Vagina (tissue), 2 donors: ENCODE results near the gene AVEN.

Experiments
- CTCF ChIP-seq, 3 experiments: fragments of 450-650 bp in 2 of 3; fragments of 200-600 bp in 1 of 3; sonication (generic) in 1 of 3; IDR thresholded peaks; one replicate each; pipeline ENCODE4 v1.5.1; 2017 to 2019; ENCODE audit warnings: antibody characterized with exemption in 3 of 3, mild to moderate bottlenecking in 2 of 3, moderate library complexity in 2 of 3
- POLR2A ChIP-seq, 2 donors: fragments of 450-650 bp; IDR thresholded peaks; one replicate each; pipeline ENCODE4 v1.6.1; 2017; ENCODE audit warnings: antibody characterized with exemption in 2 of 2, mild to moderate bottlenecking in 2 of 2, moderate library complexity in 2 of 2
- POLR2AphosphoS5 ChIP-seq, 2 donors: sonication (generic); formaldehyde crosslinking; IDR thresholded peaks; one replicate each; pipeline ENCODE4 v1.9.0; 2017; ENCODE audit warnings: antibody characterized with exemption in 2 of 2, mild to moderate bottlenecking in 2 of 2, low read depth in 1 of 2; ENCODE audit not compliant: insufficient read depth in 1 of 2

- no peak for TF ChIP-seq POLR2A (IDR thresholded peaks at IDR 0.05)
- TF ChIP-seq CTCF (IDR thresholded peaks at IDR 0.05), result no peak
- no peak for TF ChIP-seq POLR2AphosphoS5 (IDR thresholded peaks at IDR 0.05; ENCODE audit: insufficient read depth in 1 of 2, low read depth in 1 of 2)
Observed at GRCh38 chr15:33844186-33844585, 194.8 kb downstream of the AVEN start.
